HCT116 (cell line): ENCODE measurements around the gene ZNF470.

ENCODE experiments used
- ATF3 ChIP-seq: IDR thresholded peaks from 2 replicates; pipeline ENCODE4 v1.6.1; 2012
- CTCF ChIP-seq, 3 experiments: fragments of 200-600 bp in 1 of 3; sonication (generic) in 1 of 3; IDR thresholded peaks in 2 of 3; conservative IDR thresholded peaks in 1 of 3; 2 replicates each; pipeline ENCODE4 v1.5.1; 2012 to 2017; ENCODE audit warnings: low read depth in 2 of 3, low read length in 2 of 3, antibody characterized with exemption in 1 of 3, borderline replicate concordance in 1 of 3, control low read depth in 1 of 3, mild to moderate bottlenecking in 1 of 3, mixed read lengths in 1 of 3, mixed run types in 1 of 3, moderate library complexity in 1 of 3; ENCODE audit not compliant: insufficient read depth in 1 of 3
- EGR1 ChIP-seq: IDR thresholded peaks from 2 replicates; pipeline ENCODE4 v1.6.1; 2012; ENCODE audit warnings: low read depth
- EZH2 ChIP-seq: fragments of 200-600 bp; sonication (generic); IDR thresholded peaks from 2 replicates; pipeline ENCODE4 v1.6.1; 2017; ENCODE audit warnings: antibody characterized with exemption, mixed run types
- MAX ChIP-seq: IDR thresholded peaks from 2 replicates; pipeline ENCODE4 v1.6.1; 2012
- RAD21 ChIP-seq: IDR thresholded peaks from 2 replicates; pipeline ENCODE4 v1.6.1; 2012; ENCODE audit warnings: low read depth, mild to moderate bottlenecking
- SP1 ChIP-seq: IDR thresholded peaks from 2 replicates; pipeline ENCODE4 v1.6.1; 2012; ENCODE audit warnings: low read depth
- TCF7L2 ChIP-seq: IDR thresholded peaks from 2 replicates; pipeline ENCODE4 v1.7.0; 2011; ENCODE audit warnings: borderline replicate concordance, inconsistent platforms; ENCODE audit not compliant: insufficient read depth, insufficient read length; ENCODE audit errors: extremely low read depth
- TF ChIP-seq, protein P1 (sequence below): IDR thresholded peaks from 2 replicates; pipeline ENCODE4 v1.6.1; 2012; ENCODE audit warnings: low read depth

DNA sequence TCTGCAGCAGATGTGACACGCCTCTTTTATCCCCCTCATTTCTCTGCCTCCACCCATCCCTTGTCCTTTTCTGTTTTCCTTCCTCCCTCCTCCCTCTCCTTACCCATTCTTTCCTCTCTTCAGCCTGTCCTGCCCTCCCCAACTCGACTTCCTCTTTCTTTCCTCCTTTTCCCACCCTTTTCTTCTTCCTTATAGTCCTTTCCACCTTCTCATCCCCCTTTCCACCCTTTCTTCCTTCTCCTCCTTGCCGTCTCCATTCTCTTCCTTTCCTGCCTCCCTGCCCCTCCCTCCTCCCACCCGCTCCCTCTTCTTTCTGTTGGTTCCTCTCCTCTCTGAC, 27.1 kb downstream of the ZNF470 start:
- TF ChIP-seq CTCF (IDR thresholded peaks at IDR 0.05 in 2 of 3, conservative IDR thresholded peaks at IDR 0.05 in 1 of 3; ENCODE audit: borderline replicate concordance in 1 of 3, insufficient read depth in 1 of 3, low read depth in 2 of 3, low read length in 2 of 3): no peak
- TF ChIP-seq EGR1: no peak
- TF ChIP-seq RAD21: no peak
- no peak for TF ChIP-seq ATF3
- TF ChIP-seq MAX: no peak
- TF ChIP-seq SP1: no peak
- TF ChIP-seq EZH2: no peak
- TF ChIP-seq, protein P1, sequence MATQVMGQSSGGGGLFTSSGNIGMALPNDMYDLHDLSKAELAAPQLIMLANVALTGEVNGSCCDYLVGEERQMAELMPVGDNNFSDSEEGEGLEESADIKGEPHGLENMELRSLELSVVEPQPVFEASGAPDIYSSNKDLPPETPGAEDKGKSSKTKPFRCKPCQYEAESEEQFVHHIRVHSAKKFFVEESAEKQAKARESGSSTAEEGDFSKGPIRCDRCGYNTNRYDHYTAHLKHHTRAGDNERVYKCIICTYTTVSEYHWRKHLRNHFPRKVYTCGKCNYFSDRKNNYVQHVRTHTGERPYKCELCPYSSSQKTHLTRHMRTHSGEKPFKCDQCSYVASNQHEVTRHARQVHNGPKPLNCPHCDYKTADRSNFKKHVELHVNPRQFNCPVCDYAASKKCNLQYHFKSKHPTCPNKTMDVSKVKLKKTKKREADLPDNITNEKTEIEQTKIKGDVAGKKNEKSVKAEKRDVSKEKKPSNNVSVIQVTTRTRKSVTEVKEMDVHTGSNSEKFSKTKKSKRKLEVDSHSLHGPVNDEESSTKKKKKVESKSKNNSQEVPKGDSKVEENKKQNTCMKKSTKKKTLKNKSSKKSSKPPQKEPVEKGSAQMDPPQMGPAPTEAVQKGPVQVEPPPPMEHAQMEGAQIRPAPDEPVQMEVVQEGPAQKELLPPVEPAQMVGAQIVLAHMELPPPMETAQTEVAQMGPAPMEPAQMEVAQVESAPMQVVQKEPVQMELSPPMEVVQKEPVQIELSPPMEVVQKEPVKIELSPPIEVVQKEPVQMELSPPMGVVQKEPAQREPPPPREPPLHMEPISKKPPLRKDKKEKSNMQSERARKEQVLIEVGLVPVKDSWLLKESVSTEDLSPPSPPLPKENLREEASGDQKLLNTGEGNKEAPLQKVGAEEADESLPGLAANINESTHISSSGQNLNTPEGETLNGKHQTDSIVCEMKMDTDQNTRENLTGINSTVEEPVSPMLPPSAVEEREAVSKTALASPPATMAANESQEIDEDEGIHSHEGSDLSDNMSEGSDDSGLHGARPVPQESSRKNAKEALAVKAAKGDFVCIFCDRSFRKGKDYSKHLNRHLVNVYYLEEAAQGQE: no peak
- no peak for TF ChIP-seq TCF7L2
